GM20431 (cell line): ENCODE results near the gene STX17.
"Not testable (repeated sequence)": the region's sequence is repeated elsewhere in the genome, so short reads cannot be mapped to it uniquely, and the experiment has no call there.

Source experiments
- in situ Hi-C: fragments of 300-500 bp; cut with MseI, MboI; formaldehyde crosslinking; loops from one replicate; pipeline ENCODE4 v1.15.0; 2020; ENCODE audit warnings: low sequenced_read_pairs; ENCODE audit not compliant: unreplicated experiment

Gene STX17

DNA sequence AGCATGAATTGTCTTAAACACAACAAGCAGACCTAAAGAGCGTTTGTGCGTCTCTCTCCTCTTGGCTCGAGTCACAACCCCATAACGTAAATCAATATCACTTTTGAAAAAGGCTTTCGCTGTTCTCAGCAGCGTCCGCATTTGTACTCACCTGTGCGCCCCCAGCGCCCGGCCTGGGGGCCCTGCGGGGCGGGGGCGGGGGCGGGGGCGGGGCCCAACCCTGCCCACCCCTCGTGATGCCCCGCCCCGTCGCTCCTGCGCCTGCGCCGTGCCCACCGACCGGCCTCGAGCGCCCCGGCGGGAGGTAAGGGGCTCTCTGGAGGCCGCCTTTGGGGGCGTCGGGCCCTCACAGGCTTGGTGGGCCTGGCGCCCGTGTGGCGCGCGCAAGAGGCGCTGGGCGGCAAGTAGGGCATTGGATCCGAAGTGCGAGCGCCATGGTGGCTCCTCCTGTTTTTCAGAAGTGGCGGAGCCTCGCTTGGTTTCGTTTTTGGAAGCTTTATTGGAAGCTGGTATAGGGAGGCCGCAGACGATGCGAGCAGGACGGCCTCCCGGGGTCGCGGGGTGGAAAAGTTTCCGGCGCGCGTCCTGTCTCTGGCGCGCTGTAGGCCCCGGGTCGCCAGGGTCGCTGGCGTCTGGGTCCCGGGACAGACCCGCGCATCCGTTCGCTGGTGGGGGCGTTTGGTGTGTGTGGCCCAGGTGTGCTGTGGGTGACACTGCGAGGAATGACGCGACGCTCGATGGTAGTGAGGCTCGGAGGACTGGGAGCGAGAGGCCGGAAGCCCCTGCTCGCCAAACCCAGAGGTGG lies at the start of gene STX17:
STX17 (plus strand) TSS at position 252 of the 805 bp plus-strand sequence. CDS start 8,586 bp downstream, outside the sequence.
- in situ Hi-C loops = no loop called here

DNA sequence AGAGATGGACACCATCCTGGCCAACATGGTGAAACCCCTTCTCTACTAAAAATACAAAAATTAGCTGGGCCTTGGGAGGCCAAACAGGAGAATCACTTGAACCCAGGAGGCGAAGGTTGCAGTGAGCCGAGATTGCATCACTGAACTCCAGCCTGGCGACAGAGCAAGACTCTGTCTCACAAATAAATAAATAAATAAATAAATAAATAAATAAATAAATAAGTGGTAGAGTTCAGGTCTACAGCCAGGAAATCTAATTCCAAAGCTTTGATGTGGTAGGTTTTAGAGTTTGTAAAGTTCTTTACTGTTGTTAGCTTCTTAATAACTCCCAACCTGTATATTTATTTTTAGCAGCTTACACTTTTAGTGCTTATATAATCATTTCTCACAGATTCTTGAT lies 48.9 kb upstream of the STX17 start:
- in situ Hi-C loops = not testable (repeated sequence)

GRCh38 chr9:99858087-99858486 lies 48.4 kb upstream of the STX17 start:
- in situ Hi-C loops = no loop called here

- in situ Hi-C loops = no loop called here
Observed at GRCh38 chr9:99859243-99859980, 47.0 kb upstream of the STX17 start.

- in situ Hi-C loops = no loop called here
Observed at GRCh38 chr9:99860266-99860665, 46.2 kb upstream of the STX17 start.

DNA sequence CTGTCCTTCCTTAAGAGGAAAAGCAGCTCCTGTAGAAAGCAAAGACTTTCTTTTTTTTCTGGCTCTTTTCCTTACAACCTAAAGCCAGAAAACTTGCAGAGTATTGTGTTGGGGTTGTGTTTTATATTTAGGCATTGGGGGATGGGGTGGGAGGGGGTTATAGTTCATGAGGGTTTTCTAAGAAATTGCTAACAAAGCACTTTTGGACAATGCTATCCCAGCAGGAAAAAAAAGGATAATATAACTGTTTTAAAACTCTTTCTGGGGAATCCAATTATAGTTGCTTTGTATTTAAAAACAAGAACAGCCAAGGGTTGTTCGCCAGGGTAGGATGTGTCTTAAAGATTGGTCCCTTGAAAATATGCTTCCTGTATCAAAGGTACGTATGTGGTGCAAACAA lies 42.5 kb upstream of the STX17 start:
- in situ Hi-C loops = no loop called here

GRCh38 chr9:99866398-99866797 lies 40.1 kb upstream of the STX17 start:
- in situ Hi-C loops = no loop called here

DNA sequence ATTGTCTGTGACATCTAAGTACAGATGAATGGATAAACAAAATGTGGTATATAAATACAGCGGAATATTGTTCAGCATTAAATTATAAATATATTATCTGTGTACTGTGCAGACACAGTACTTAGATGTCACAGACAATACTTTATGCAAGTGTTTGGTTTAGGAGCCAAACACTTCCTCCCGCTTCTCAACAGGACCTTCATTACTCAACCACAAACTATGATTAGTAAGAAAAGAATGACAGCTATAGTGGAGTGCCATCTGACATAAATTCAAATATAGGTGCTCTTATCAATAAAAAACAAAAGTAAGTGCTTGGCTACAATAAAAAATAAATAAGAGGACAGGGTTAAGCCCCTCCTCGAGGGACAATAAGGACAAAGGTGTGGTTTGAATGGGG lies 38.9 kb upstream of the STX17 start:
- in situ Hi-C loops = no loop called here

GRCh38 chr9:99867968-99868367 lies 38.5 kb upstream of the STX17 start:
- in situ Hi-C loops = no loop called here

DNA sequence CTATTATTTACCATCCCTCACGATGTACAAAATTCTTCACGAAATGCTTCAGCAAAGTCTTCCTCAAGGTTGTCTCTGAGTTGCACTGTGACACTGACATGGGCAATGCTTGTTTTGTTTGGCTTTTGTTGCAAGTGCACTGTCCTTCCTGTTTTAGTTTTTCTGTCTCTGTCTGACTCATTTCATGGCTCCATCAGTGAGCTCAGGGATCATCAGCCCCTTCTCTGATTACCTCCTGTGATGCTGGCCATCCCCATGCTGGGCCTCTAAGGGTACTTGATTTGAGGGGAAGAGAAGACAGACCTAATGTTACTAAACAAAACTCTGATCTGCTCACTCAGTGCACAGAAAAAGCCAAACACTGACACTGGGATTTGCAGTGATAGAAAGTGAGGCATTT lies 37.6 kb upstream of the STX17 start:
- in situ Hi-C loops = no loop called here

GRCh38 chr9:99870126-99870525 lies 36.3 kb upstream of the STX17 start:
- in situ Hi-C loops = no loop called here

GRCh38 chr9:99873531-99873930 lies 32.9 kb upstream of the STX17 start:
- in situ Hi-C loops = no loop called here

DNA sequence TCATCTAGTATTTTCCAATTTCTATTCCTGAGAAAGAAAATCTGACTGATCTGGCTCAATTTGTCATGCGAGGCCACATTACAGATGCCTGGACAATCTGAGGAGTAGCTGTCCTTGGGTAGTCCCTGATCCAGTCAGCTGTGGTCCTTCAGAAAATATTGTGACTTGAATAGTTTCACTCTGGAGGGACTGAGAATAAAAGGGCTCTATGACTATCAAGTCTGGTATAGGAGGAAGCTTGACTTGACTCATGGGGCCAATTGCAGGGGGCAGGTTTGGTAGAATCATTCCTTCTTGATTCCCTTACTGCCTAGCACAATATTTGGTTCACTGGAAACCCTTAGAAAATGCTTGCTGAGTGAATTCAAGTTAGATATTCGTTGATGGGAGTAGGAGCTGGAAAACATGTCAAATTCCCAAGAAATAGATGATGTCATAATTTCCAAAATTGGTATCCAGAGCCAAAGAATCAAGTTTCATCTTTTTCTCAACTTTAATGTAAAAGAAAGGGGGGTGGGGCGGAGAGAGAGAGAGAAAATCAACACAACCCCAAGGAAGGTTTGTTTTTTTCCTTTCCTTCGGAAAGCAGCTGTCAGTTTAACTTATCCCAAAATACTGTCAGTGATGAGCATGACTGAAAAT lies 32.4 kb upstream of the STX17 start:
- in situ Hi-C loops = no loop called here

- in situ Hi-C loops = no loop called here
Observed at GRCh38 chr9:99876190-99876589, 30.3 kb upstream of the STX17 start.

- in situ Hi-C loops = no loop called here
Observed at GRCh38 chr9:99878651-99879050, 27.8 kb upstream of the STX17 start.

- in situ Hi-C loops = no loop called here
Observed at GRCh38 chr9:99881769-99882168, 24.7 kb upstream of the STX17 start.

DNA sequence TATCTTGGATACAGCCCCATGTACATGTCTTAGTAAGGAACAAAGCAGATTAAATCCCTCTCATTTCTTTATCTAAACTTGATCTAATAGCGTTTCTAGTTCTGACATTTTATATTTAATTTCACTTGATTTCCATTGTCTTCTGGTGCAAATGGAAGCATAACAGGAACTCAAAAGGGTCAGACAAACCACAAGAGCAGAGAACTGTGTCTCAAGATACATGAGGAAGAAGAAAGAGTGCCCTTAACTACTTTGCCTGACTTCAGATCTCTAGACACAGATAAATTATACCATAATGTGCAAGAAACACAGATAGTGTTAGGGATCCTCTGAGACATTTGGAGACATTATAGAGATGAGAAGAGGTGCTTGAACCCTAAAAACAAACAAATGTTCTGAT lies 20.7 kb upstream of the STX17 start:
- in situ Hi-C loops = no loop called here

GRCh38 chr9:99889120-99889519 lies 17.3 kb upstream of the STX17 start:
- in situ Hi-C loops = no loop called here

- in situ Hi-C loops = no loop called here
Observed at GRCh38 chr9:99894826-99895225, 11.6 kb upstream of the STX17 start.

GRCh38 chr9:99895510-99895909 lies 10.9 kb upstream of the STX17 start:
- in situ Hi-C loops = no loop called here

DNA sequence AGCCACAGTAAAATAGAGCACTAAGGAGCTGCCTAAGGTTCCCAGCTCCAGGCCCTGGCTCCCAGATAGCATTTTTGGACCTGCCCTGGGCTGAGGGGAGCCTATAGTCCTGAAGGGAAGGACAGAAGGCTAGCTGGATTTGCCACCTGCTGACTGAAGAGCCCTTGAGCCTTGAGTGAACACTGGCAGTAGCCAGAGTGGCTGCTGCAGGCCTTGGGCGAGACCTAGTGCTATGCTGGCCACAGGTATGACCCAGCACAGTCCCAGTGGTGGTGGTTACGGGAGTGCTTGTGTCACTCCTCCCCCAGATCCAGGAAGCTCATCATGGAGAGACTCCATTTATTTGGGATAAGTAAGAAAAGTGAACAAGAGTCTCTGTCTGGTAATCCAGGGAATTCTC lies 10.3 kb upstream of the STX17 start:
- in situ Hi-C loops = no loop called here
